ENCODE results near the gene USP31. TPM values are rescaled to one million over a fixed set of nuclear protein-coding genes. Genes with fewer than 3 reads are reported as not detected.

Gene USP31
- total RNA-seq, 2 experiments from 2014 or later = 1.6 to 1.7 TPM

DNA sequence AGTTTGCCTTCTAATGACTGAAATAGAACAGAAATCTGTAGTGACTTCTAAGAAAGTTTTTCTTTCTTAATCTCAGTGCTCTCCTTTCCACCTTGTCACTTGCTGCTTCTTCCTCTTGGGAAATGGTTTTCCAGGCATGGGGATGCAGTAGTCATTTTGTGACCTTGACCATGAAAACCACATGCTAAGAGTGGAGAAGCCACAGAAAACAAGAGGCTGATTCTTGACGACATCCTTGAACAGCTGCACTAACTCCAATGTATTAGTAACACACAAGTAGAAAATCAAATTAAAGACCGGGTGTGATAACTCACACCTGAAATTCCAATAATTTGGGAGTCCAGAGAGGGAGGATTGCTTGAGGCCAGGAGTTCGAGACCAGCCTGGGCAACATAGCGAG is 15.5 kb upstream of the USP31 start:
- Mint-ChIP-seq H3K4me1 (ENCODE audit: low read depth) (no peaks in the 10 kb centered on the region), H3K9me3 (no peaks in the 10 kb centered on the region), H3K27me3 (peaks cover 68% of the 10 kb centered on the region), H3K4me3 (no peak overlapping the region), H3K36me3 (ENCODE audit: low read depth) (no peaks in the 10 kb centered on the region), H3K27ac (no peak overlapping the region)
- Histone ChIP-seq H3K9me3 (ENCODE audit: control insufficient read depth in 1 of 2, insufficient read depth in 1 of 2, low read length in 2 of 2) (no peaks in the 10 kb centered on the region), H3K27ac (ENCODE audit: low read depth in 1 of 2, low read length in 2 of 2) (no peak overlapping the region), H3K36me3 (ENCODE audit: insufficient read depth, low read length) (no peaks in the 10 kb centered on the region), H3K27me3 (ENCODE audit: control insufficient read depth in 1 of 2, insufficient read depth in 2 of 2, low read length in 2 of 2) (peaks cover 11% of the 10 kb centered on the region in 2 experiments), H3K4me3 (ENCODE audit: low read length) (no peak overlapping the region), H3K4me1 (ENCODE audit: insufficient read depth, low read length) (no peaks in the 10 kb centered on the region)
- intact Hi-C loops (cut with DNase I, micrococcal nuclease) = no loop called here
- no peak for DNase-seq
- ATAC-seq (ENCODE audit: poor library complexity) = no peak
- POLR2A ChIA-PET = no interaction called here
- CTCF ChIA-PET = no interaction called here
- TF ChIP-seq, protein P1, sequence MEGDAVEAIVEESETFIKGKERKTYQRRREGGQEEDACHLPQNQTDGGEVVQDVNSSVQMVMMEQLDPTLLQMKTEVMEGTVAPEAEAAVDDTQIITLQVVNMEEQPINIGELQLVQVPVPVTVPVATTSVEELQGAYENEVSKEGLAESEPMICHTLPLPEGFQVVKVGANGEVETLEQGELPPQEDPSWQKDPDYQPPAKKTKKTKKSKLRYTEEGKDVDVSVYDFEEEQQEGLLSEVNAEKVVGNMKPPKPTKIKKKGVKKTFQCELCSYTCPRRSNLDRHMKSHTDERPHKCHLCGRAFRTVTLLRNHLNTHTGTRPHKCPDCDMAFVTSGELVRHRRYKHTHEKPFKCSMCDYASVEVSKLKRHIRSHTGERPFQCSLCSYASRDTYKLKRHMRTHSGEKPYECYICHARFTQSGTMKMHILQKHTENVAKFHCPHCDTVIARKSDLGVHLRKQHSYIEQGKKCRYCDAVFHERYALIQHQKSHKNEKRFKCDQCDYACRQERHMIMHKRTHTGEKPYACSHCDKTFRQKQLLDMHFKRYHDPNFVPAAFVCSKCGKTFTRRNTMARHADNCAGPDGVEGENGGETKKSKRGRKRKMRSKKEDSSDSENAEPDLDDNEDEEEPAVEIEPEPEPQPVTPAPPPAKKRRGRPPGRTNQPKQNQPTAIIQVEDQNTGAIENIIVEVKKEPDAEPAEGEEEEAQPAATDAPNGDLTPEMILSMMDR (IDR thresholded peaks at IDR 0.05) = no peak

DNA sequence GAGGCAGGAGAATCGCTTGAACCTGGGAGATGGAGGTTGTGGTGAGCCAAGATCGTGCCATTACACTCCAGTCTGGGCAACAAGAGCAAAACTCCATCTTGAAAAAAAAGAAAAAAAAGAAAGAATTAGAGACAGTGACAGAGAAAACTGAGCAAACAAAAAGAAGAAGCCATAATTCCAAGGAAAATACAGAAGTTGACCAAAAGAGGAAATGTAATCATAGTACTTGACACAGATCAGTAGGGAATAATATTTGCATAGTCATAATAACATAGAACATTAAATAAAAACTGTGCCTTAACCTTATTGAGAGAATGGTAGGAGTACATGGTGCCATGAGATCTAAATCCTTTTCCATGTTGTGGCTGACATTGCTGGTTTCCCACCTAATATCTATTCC is 14.7 kb upstream of the USP31 start:
- TF ChIP-seq, protein P1 (IDR thresholded peaks at IDR 0.05) = no peak
- intact Hi-C loops (cut with DNase I, micrococcal nuclease) = no loop called here
- POLR2A ChIA-PET = no interaction called here
- H3K4me3 ChIP-seq (ENCODE audit: low read length) = no peak overlapping the region
- Mint-ChIP-seq H3K27ac (no peak overlapping the region), H3K9me3 (no peaks in the 10 kb centered on the region), H3K4me3 (no peak overlapping the region), H3K36me3 (ENCODE audit: low read depth) (no peaks in the 10 kb centered on the region), H3K27me3 (peaks cover 66% of the 10 kb centered on the region), H3K4me1 (ENCODE audit: low read depth) (no peaks in the 10 kb centered on the region)
- peaks cover 11% of the 10 kb centered on the region in 2 experiments for H3K27me3 ChIP-seq (ENCODE audit: control insufficient read depth in 1 of 2, insufficient read depth in 2 of 2, low read length in 2 of 2)
- DNase-seq = no peak
- no peaks in the 10 kb centered on the region for H3K4me1 ChIP-seq (ENCODE audit: insufficient read depth, low read length)
- no peaks in the 10 kb centered on the region for H3K9me3 ChIP-seq (ENCODE audit: control insufficient read depth in 1 of 2, insufficient read depth in 1 of 2, low read length in 2 of 2)
- ATAC-seq (ENCODE audit: poor library complexity) = no peak
- H3K36me3 ChIP-seq (ENCODE audit: insufficient read depth, low read length) = no peaks in the 10 kb centered on the region
- H3K27ac ChIP-seq (ENCODE audit: low read depth in 1 of 2, low read length in 2 of 2) = no peak overlapping the region
- CTCF ChIA-PET = no interaction called here

DNA sequence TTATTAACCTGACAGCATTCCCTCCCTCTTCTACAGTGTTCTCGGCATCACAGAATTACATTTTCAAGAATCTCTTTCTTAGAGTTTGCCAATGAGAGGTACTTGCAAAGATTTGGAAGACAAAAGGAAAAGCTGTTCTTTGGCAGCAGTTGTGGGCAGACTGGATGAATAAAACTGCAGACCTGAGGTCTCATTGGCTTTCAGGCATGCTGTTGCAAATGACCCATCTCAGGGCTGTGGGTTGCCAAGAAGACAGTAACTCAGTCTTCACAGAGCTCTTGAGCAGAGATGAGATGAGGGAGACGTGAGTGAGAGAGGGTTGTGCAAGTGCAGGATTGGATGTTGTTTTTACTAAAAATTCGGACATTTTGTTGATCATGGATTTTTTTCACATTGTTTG is 11.3 kb upstream of the USP31 start:
- no peaks in the 10 kb centered on the region for H3K36me3 Mint-ChIP-seq (ENCODE audit: low read depth)
- H3K4me1 Mint-ChIP-seq (ENCODE audit: low read depth) = peaks cover 5% of the 10 kb centered on the region
- Histone ChIP-seq H3K27ac (ENCODE audit: low read depth in 1 of 2, low read length in 2 of 2) (no peak overlapping the region), H3K36me3 (ENCODE audit: insufficient read depth, low read length) (no peaks in the 10 kb centered on the region), H3K4me3 (ENCODE audit: low read length) (no peak overlapping the region), H3K27me3 (ENCODE audit: control insufficient read depth in 1 of 2, insufficient read depth in 2 of 2, low read length in 2 of 2) (peaks cover 0 to 11% of the 10 kb centered on the region in 2 experiments), H3K4me1 (ENCODE audit: insufficient read depth, low read length) (peaks cover 6% of the 10 kb centered on the region), H3K9me3 (ENCODE audit: control insufficient read depth in 1 of 2, insufficient read depth in 1 of 2, low read length in 2 of 2) (no peaks in the 10 kb centered on the region)
- ATAC-seq (ENCODE audit: poor library complexity) (no peak), DNase-seq (no peak)
- H3K27me3 Mint-ChIP-seq = peaks cover 55% of the 10 kb centered on the region
- no peak overlapping the region for H3K27ac Mint-ChIP-seq
- no peak overlapping the region for H3K4me3 Mint-ChIP-seq
- H3K9me3 Mint-ChIP-seq = no peaks in the 10 kb centered on the region
- ChIA-PET POLR2A (no interaction called here), CTCF (interaction anchor here (0.6 kb wide), 1 partner anchor 1072 kb away, joined by 3 read pairs; no protein-coding TSS in a partner anchor)
- TF ChIP-seq, protein P1 (IDR thresholded peaks at IDR 0.05) = no peak
- intact Hi-C loops (cut with DNase I, micrococcal nuclease) = no loop called here

Measured in CD4-positive, alpha-beta T cell (primary cell).